OCI-LY1 (cell line): Measurements from ENCODE around the gene GALNTL6.

Source experiments
- H2AFZ ChIP-seq: fragments of 200-600 bp; sonication (generic), shearing (Covaris generic); 2 replicates; pipeline ENCODE4 v1.6.0; 2014; ENCODE audit warnings: antibody characterized with exemption, mild to moderate bottlenecking, low read length
- H3F3A ChIP-seq: fragments of 200-600 bp; sonication (generic), shearing (Covaris generic); 2 replicates; pipeline ENCODE4 v1.6.0; 2014; ENCODE audit warnings: mild to moderate bottlenecking, antibody characterized with exemption, low read length, moderate library complexity; ENCODE audit not compliant: insufficient read depth
- H3K27ac ChIP-seq: fragments of 200-600 bp; sonication (generic); 2 replicates; pipeline ENCODE4 v1.5.1; 2014; ENCODE audit warnings: low read length, mixed run types, mild to moderate bottlenecking, low read depth; ENCODE audit not compliant: poor library complexity, severe bottlenecking
- H3K27me3 ChIP-seq: fragments of 200-600 bp; sonication (generic); 2 replicates; pipeline ENCODE4 v1.6.0; 2014; ENCODE audit warnings: antibody characterized with exemption, mild to moderate bottlenecking, low read length, moderate library complexity; ENCODE audit not compliant: insufficient read depth
- H3K36me3 ChIP-seq: fragments of 200-600 bp; sonication (generic); 2 replicates; pipeline ENCODE4 v1.6.1; 2014; ENCODE audit warnings: mild to moderate bottlenecking, antibody characterized with exemption, low read length, moderate library complexity, mixed read lengths; ENCODE audit not compliant: insufficient read depth
- H3K4me1 ChIP-seq: fragments of 200-600 bp; sonication (generic); 2 replicates; pipeline ENCODE4 v1.5.1; 2014; ENCODE audit warnings: mild to moderate bottlenecking, low read length, moderate library complexity; ENCODE audit not compliant: insufficient read depth, severe bottlenecking
- H3K4me2 ChIP-seq: fragments of 200-600 bp; sonication (generic), shearing (Covaris generic); 2 replicates; pipeline ENCODE4 v1.6.1; 2014; ENCODE audit warnings: low read length
- H3K4me3 ChIP-seq: fragments of 200-600 bp; sonication (generic); 2 replicates; pipeline ENCODE4 v1.5.1; 2014; ENCODE audit warnings: low read length, low read depth, mild to moderate bottlenecking, mixed read lengths; ENCODE audit not compliant: poor library complexity, severe bottlenecking
- H3K79me2 ChIP-seq: fragments of 200-600 bp; shearing (Covaris generic); 2 replicates; pipeline ENCODE4 v1.6.1; 2016; ENCODE audit warnings: mixed run types, low read length, mixed read lengths; ENCODE audit not compliant: insufficient read depth
- H3K9ac ChIP-seq: fragments of 200-600 bp; sonication (generic), shearing (Covaris generic); 2 replicates; pipeline ENCODE4 v1.6.1; 2014; ENCODE audit warnings: mild to moderate bottlenecking, low read length, mixed read lengths
- H3K9me2 ChIP-seq: fragments of 200-600 bp; sonication (generic), shearing (Covaris generic); 2 replicates; pipeline ENCODE4 v1.6.1; 2014; ENCODE audit warnings: low read depth, mild to moderate bottlenecking, low read length, mixed read lengths
- H3K9me3 ChIP-seq: fragments of 200-600 bp; shearing (Covaris generic); 2 replicates; pipeline ENCODE4 v1.6.1; 2014; ENCODE audit warnings: low read length, mixed read lengths
- H4K20me1 ChIP-seq: fragments of 200-600 bp; sonication (generic), shearing (Covaris generic); 2 replicates; pipeline ENCODE4 v1.6.0; 2016; ENCODE audit warnings: mild to moderate bottlenecking, low read length; ENCODE audit not compliant: insufficient read depth
- EZH2 ChIP-seq: fragments of 200-600 bp; sonication (generic), shearing (Covaris generic); IDR thresholded peaks from 2 replicates; pipeline ENCODE4 v1.8.0; 2017; ENCODE audit warnings: borderline replicate concordance, mixed run types, mild to moderate bottlenecking, antibody characterized with exemption, low read length, moderate library complexity, mixed read lengths
- TF ChIP-seq, protein P1 (sequence below): fragments of 200-600 bp; sonication (generic), shearing (Covaris generic); IDR thresholded peaks from 2 replicates; pipeline ENCODE4 v1.5.1; 2017; ENCODE audit warnings: mild to moderate bottlenecking, antibody characterized with exemption, low read length, moderate library complexity, mixed read lengths

GALNTL6 gene

DNA sequence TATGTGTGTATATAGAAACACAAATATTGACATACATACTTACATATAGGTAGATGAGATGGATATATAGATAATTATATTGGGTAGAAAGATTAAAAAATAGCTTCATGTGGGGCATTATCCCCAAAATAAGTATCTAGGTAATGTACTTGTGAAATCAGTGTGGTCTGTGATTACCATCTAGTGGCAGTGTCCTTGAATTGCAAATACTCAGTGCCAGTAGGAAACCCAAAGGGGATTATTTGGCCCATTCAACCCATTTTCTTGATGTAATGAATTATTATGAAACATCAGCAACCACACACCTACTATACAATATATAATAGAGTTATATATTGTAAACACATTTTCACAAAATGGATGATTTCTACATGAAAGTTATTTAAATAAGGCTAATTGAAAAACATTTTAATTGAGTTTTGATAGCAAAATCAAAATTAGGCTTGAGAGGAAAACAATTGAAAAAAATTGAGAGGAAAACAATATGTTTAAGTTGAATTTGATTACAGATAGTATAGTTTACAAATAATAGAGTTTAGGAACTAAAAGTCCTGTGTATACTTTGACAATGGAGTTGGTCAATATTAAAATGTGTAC, 389.4 kb downstream of the GALNTL6 start:
- no peaks in the 10 kb centered on the region; the same call in 1 of the 2 replicates for H4K20me1 ChIP-seq
- no peaks in the 10 kb centered on the region for H3K79me2 ChIP-seq
- H3K9me3 ChIP-seq: no peaks in the 10 kb centered on the region
- H3K4me3 ChIP-seq: no peak overlapping the region
- H2AFZ ChIP-seq: no peak overlapping the region
- H3K4me1 ChIP-seq: no peaks in the 10 kb centered on the region
- no peaks in the 10 kb centered on the region for H3K27me3 ChIP-seq
- no peaks in the 10 kb centered on the region for H3K9me2 ChIP-seq
- H3K27ac ChIP-seq: no peak overlapping the region
- no peak overlapping the region for H3K9ac ChIP-seq
- no peak overlapping the region for H3K4me2 ChIP-seq
- H3K36me3 ChIP-seq: no peaks in the 10 kb centered on the region
- no peaks in the 10 kb centered on the region for H3F3A ChIP-seq
- TF ChIP-seq, protein P1, sequence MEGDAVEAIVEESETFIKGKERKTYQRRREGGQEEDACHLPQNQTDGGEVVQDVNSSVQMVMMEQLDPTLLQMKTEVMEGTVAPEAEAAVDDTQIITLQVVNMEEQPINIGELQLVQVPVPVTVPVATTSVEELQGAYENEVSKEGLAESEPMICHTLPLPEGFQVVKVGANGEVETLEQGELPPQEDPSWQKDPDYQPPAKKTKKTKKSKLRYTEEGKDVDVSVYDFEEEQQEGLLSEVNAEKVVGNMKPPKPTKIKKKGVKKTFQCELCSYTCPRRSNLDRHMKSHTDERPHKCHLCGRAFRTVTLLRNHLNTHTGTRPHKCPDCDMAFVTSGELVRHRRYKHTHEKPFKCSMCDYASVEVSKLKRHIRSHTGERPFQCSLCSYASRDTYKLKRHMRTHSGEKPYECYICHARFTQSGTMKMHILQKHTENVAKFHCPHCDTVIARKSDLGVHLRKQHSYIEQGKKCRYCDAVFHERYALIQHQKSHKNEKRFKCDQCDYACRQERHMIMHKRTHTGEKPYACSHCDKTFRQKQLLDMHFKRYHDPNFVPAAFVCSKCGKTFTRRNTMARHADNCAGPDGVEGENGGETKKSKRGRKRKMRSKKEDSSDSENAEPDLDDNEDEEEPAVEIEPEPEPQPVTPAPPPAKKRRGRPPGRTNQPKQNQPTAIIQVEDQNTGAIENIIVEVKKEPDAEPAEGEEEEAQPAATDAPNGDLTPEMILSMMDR: peak; percentile 70
- TF ChIP-seq EZH2: no peak

DNA sequence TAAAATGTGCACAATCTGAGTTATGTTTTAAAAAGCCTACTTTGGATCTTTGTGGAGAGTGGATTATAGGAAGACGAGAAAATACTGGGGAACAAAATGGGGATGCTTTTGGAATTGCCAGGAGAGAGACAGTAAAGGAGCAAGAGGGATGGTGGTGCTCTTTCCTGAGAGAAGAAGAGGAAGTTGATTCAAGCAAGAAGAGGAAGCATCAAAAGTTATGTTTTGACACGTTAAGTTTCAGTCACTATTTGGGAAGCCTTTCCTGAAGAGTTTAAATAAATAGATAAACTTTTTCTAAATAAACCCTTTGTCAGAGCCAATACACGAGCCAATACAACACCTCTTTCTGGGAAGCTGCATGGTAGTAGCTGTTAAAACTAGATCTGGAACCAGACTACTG, 394.1 kb downstream of the GALNTL6 start:
- Histone ChIP-seq H2AFZ (no peak overlapping the region), H3K4me2 (no peak overlapping the region), H3K4me3 (no peak overlapping the region), H3K27me3 (no peaks in the 10 kb centered on the region), H3K36me3 (no peaks in the 10 kb centered on the region), H3K9ac (no peak overlapping the region), H3K79me2 (no peaks in the 10 kb centered on the region), H3F3A (no peaks in the 10 kb centered on the region), H3K9me2 (no peaks in the 10 kb centered on the region), H3K27ac (no peak overlapping the region), H3K4me1 (no peaks in the 10 kb centered on the region), H3K9me3 (no peaks in the 10 kb centered on the region), H4K20me1 (no peaks in the 10 kb centered on the region; the same call in 1 of the 2 replicates)
- no peak for TF ChIP-seq EZH2
- TF ChIP-seq, protein P1: no peak

DNA sequence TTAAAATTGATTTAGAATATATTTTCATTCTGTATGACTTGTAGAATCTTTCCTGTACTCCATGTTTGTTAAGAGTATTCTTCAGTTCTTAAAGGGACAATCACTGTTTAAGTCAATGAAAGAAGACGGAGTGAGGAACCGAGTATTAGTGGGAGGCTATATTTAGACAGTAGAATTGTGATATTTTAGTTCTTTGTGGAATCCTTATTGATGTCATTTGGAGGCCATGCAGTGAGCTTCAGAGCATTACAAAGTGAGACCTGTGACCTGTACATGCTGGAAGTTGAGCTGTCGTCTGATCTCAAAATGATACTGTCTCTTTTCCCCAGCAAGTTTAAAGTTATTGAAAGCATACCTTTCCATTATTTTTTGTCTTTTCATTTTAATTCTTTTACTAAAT, 394.7 kb downstream of the GALNTL6 start:
- Histone ChIP-seq H3K9me3 (no peaks in the 10 kb centered on the region), H3K9me2 (no peaks in the 10 kb centered on the region), H3K27ac (no peak overlapping the region), H3K27me3 (no peaks in the 10 kb centered on the region), H4K20me1 (no peaks in the 10 kb centered on the region; the same call in 1 of the 2 replicates), H2AFZ (no peak overlapping the region), H3K4me3 (no peak overlapping the region), H3K4me1 (no peaks in the 10 kb centered on the region), H3K9ac (no peak overlapping the region), H3K4me2 (no peak overlapping the region), H3K36me3 (no peaks in the 10 kb centered on the region), H3F3A (no peaks in the 10 kb centered on the region), H3K79me2 (no peaks in the 10 kb centered on the region)
- TF ChIP-seq EZH2: no peak
- TF ChIP-seq, protein P1: no peak
